OCI-LY3 (cell line): ENCODE results near the gene SPATA21.

Source experiments
- H2AFZ ChIP-seq: fragments of 200-600, 300-600 bp; shearing (Covaris generic); 2 replicates; pipeline ENCODE4 v1.6.0; 2014; ENCODE audit warnings: antibody characterized with exemption, low read depth, low read length
- H3K27ac ChIP-seq: fragments of 200-600, 300-600 bp; sonication (generic); 2 replicates; pipeline ENCODE4 v1.5.1; 2014; ENCODE audit warnings: mild to moderate bottlenecking, low read length, moderate library complexity, mixed read lengths
- H3K27me3 ChIP-seq: fragments of 200-600, 300-600 bp; sonication (generic); 2 replicates; pipeline ENCODE4 v1.6.1; 2014; ENCODE audit warnings: low read depth, low read length, mixed read lengths
- H3K36me3 ChIP-seq: fragments of 200-600, 300-600 bp; sonication (generic); replicated peaks from 2 replicates; pipeline ENCODE3; 2014; ENCODE audit warnings: low read depth, low read length, mixed read lengths
- H3K4me1 ChIP-seq: fragments of 300-600, 200-600 bp; sonication (generic); 2 replicates; pipeline ENCODE4 v1.6.1; 2014; ENCODE audit warnings: low read length, mixed read lengths
- H3K4me2 ChIP-seq: fragments of 200-600, 300-600 bp; sonication (generic); 2 replicates; pipeline ENCODE4 v1.6.1; 2014; ENCODE audit warnings: low read length, mixed read lengths
- H3K4me3 ChIP-seq: fragments of 300-600, 200-600 bp; sonication (generic); 2 replicates; pipeline ENCODE4 v1.5.1; 2014; ENCODE audit warnings: antibody characterized with exemption, mild to moderate bottlenecking, low read length, moderate library complexity
- H3K79me2 ChIP-seq: fragments of 300-600, 200-600 bp; shearing (Covaris generic); 2 replicates; pipeline ENCODE4 v1.6.1; 2014; ENCODE audit warnings: mild to moderate bottlenecking, low read length, mixed read lengths
- H3K9ac ChIP-seq: fragments of 300-600, 200-600 bp; shearing (Covaris generic); 2 replicates; pipeline ENCODE4 v1.6.0; 2014; ENCODE audit warnings: mild to moderate bottlenecking, low read length, moderate library complexity
- H3K9me3 ChIP-seq: fragments of 200-600, 300-600 bp; shearing (Covaris generic); 2 replicates; pipeline ENCODE4 v1.6.1; 2014; ENCODE audit warnings: low read length, mixed read lengths; ENCODE audit not compliant: insufficient read depth
- H4K20me1 ChIP-seq: fragments of 200-600, 300-600 bp; sonication (generic); 2 replicates; pipeline ENCODE4 v1.6.1; 2016; ENCODE audit warnings: low read length, mixed read lengths; ENCODE audit not compliant: insufficient read depth
- EZH2phosphoT487 ChIP-seq: fragments of 200-600 bp; shearing (Covaris generic); IDR thresholded peaks from 2 replicates; pipeline ENCODE4 v1.6.1; 2018; ENCODE audit warnings: antibody characterized with exemption, mixed run types, low read depth
- TF ChIP-seq, protein P1 (sequence below): fragments of 200-600, 300-600 bp; sonication (generic); IDR thresholded peaks from 2 replicates; pipeline ENCODE4 v1.5.1; 2014; ENCODE audit warnings: antibody characterized with exemption, low read length, low read depth

The SPATA21 gene

DNA sequence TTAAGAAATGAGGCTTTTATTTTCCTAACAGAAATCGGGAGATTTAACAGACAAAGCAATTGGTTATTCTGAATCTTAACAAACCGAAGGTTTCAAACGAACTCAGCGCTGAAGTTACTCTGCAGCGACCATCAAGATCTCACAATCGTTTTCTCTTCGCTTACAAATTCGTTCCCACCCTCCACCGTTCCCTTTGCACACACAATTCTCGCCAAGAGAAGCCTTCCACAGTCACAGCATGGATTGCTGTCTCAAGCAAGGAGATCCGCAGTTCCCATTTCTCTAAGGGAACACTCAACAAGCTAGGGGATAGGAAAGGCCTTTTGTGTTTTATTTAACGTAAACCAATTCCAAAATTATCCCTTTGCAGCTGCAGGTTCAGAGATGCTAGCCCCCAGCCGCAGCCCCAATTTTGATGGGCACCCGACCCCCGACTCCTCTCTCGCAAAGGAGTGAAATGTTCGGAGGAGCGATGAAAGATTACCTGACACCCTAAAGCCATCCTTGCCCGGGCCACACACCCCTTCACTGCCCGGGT is 85.7 kb downstream of the SPATA21 start:
- Histone ChIP-seq H3K4me2 (peak overlapping the region; percentile 94), H3K4me1 (peaks cover 19% of the 10 kb centered on the region), H2AFZ (no peak overlapping the region), H4K20me1 (peaks cover 27% of the 10 kb centered on the region), H3K27me3 (no peaks in the 10 kb centered on the region), H3K9ac (peak overlapping the region; percentile 97), H3K27ac (peak overlapping the region; percentile 82), H3K36me3 (no peaks in the 10 kb centered on the region), H3K79me2 (peaks cover 57% of the 10 kb centered on the region), H3K9me3 (no peaks in the 10 kb centered on the region), H3K4me3 (peak overlapping the region; percentile 100)
- TF ChIP-seq, protein P1, sequence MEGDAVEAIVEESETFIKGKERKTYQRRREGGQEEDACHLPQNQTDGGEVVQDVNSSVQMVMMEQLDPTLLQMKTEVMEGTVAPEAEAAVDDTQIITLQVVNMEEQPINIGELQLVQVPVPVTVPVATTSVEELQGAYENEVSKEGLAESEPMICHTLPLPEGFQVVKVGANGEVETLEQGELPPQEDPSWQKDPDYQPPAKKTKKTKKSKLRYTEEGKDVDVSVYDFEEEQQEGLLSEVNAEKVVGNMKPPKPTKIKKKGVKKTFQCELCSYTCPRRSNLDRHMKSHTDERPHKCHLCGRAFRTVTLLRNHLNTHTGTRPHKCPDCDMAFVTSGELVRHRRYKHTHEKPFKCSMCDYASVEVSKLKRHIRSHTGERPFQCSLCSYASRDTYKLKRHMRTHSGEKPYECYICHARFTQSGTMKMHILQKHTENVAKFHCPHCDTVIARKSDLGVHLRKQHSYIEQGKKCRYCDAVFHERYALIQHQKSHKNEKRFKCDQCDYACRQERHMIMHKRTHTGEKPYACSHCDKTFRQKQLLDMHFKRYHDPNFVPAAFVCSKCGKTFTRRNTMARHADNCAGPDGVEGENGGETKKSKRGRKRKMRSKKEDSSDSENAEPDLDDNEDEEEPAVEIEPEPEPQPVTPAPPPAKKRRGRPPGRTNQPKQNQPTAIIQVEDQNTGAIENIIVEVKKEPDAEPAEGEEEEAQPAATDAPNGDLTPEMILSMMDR = no peak
- no peak for TF ChIP-seq EZH2phosphoT487

DNA sequence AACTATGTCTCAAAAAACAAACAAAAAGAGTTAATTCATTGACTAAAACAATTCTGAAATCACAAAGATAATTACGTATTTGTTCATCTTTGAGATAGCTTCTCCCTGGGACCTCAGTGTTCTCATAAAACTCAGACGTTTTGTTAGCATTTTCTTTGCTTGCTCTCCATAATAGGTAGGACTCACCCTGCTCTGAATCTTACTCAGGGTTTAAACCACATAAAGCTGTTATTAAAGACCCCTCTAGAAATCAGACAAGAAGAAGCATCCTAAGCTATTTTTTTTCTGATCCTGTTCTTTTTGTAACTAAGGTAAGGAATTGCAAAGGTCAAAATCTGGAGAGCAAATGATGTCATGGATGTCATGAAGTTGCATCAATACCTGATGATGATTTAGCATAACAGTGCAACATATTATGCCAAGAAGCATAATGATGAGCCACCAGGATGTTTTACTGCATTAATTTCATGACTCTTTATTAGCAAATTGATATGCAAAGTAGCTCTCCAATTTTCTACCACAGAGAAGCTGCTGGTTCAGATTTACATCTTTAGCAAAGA is 87.3 kb downstream of the SPATA21 start:
- Histone ChIP-seq H3K9ac (no peak overlapping the region), H3K27ac (no peak overlapping the region), H3K79me2 (peaks cover 73% of the 10 kb centered on the region), H3K4me1 (peaks cover 19% of the 10 kb centered on the region), H4K20me1 (peaks cover 32% of the 10 kb centered on the region), H3K9me3 (no peaks in the 10 kb centered on the region), H3K4me3 (no peak overlapping the region), H3K4me2 (no peak overlapping the region), H3K36me3 (no peaks in the 10 kb centered on the region), H3K27me3 (no peaks in the 10 kb centered on the region), H2AFZ (no peak overlapping the region)
- no peak for TF ChIP-seq EZH2phosphoT487
- TF ChIP-seq, protein P1 = no peak
